ENCODE data around the gene NKX2-4. TPM values are rescaled to one million over a fixed set of nuclear protein-coding genes. Genes with fewer than 3 reads are reported as not detected.

The NKX2-4 gene
- total RNA-seq (2014; rRNA removed; shearing (Covaris generic)) (not detected in 2 replicates), total RNA-seq (2022) (not detected in 2 replicates), Bru-seq, nascent RNA (not detected), BruChase-seq, experiment 1, labeled RNA remaining after a 6-hour chase (not detected), BruChase-seq, experiment 2, labeled RNA remaining after a 2-hour chase (not detected)
- long read RNA-seq, result 0 reads

DNA sequence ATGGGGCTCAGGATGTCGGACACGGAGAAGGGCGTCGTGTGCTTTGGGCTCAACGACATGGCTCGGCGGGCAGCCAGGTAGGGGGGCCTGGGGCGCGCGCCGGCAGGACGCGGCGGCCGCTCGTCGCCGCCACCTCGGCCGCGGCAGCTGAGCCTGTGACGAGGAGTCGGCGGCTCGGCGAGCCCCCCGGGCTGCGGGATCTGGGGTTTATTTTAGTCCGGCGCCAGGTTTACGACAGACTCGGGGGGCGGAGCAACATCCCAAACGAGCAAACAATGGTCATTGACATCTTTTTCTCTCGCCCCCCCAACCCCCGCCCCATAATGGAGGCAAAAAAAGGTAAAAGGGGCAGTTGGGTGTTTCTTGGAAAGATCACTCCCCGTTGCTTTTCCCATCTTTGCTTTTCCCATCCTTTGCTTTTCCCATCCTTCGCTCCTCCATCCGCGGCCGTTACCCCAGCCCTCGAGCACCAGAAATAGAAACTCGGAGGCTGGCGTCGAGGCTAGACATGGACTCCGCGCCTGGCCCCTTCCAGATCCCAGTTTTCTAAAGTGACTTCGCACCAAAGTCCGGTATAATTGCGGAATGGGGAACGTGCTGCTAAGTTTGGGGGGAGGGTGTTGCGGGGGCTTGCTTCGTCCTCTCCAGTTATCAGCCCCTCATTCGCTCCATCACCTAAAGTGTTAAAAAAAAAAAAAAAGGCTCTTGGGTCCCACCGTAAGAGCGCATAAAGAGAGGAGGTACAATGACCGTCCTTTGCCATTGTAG, at the start of gene NKX2-4:
Gene NKX2-4, minus strand, starts transcription at position 186 of the 768 bp plus-strand sequence. Its CDS starts 127 bp downstream, at position 59.
- H3K4me2 ChIP-seq (ENCODE audit: low read length), result no peak within 1 kb of the TSS
- no TSS peak for BruUV-seq (replicated peaks)
- no peak within 1 kb of the TSS for H3K4me3 ChIP-seq (ENCODE audit: low read depth, low read length, poor library complexity, severe bottlenecking)
- no peaks in the 10 kb centered on the region for H3K36me3 ChIP-seq (ENCODE audit: insufficient read depth, low read length)
- H3K4me1 ChIP-seq (ENCODE audit: insufficient read depth, low read length, poor library complexity, severe bottlenecking), result no peaks in the 10 kb centered on the region
- no peaks in the 10 kb centered on the region for H4K20me1 ChIP-seq (ENCODE audit: insufficient read depth, low read length)
- no peaks in the 10 kb centered on the region for H3K79me2 ChIP-seq (ENCODE audit: insufficient read depth, low read depth, low read length)
- no peaks in the 10 kb centered on the region for H3K9me3 ChIP-seq (ENCODE audit: low read length)
- intact Hi-C loops (cut with micrococcal nuclease; ENCODE audit: unreplicated experiment), result no loop called here
- POLR2A ChIA-PET, result no interaction called here
- H3K27ac ChIP-seq (ENCODE audit: low read depth, low read length, poor library complexity, severe bottlenecking), result no peak within 1 kb of the TSS
- no peak for DNase-seq (ENCODE audit: low spot score)
- no peak for TF ChIP-seq EZH2phosphoT487 (IDR thresholded peaks at IDR 0.05; ENCODE audit: borderline replicate concordance, low read depth, low read length)
- TF ChIP-seq, protein P1, sequence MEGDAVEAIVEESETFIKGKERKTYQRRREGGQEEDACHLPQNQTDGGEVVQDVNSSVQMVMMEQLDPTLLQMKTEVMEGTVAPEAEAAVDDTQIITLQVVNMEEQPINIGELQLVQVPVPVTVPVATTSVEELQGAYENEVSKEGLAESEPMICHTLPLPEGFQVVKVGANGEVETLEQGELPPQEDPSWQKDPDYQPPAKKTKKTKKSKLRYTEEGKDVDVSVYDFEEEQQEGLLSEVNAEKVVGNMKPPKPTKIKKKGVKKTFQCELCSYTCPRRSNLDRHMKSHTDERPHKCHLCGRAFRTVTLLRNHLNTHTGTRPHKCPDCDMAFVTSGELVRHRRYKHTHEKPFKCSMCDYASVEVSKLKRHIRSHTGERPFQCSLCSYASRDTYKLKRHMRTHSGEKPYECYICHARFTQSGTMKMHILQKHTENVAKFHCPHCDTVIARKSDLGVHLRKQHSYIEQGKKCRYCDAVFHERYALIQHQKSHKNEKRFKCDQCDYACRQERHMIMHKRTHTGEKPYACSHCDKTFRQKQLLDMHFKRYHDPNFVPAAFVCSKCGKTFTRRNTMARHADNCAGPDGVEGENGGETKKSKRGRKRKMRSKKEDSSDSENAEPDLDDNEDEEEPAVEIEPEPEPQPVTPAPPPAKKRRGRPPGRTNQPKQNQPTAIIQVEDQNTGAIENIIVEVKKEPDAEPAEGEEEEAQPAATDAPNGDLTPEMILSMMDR (conservative IDR thresholded peaks at IDR 0.05; ENCODE audit: low read length), result no peak
- H2AFZ ChIP-seq (ENCODE audit: low read length), result no peak within 1 kb of the TSS
- CTCF ChIA-PET (ENCODE audit: unreplicated experiment), result no interaction called here
- no peaks in the 10 kb centered on the region for H3K9me2 ChIP-seq (ENCODE audit: insufficient read depth, low read length)

DNA sequence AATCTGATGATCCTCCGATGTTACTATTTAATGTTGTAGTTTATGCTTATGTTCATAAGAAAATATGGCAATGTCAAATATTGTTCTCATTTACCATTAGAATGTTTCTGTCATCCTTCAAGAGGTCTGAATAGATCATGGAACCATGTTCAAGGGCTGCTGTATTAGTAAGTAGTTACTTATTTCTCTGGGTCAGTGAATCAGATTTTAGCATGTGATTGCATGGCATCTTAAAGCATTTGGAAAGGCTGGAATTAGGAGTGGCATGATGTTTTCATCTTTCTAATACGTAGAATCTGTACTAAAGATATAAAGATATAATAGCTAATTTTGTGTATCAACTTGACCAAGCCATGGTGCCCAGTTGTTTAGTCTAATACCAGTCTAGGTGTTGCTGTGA, 40.5 kb upstream of the NKX2-4 start:
- TF ChIP-seq, protein P1 (conservative IDR thresholded peaks at IDR 0.05; ENCODE audit: low read length), result no peak
- TF ChIP-seq EZH2phosphoT487 (IDR thresholded peaks at IDR 0.05; ENCODE audit: borderline replicate concordance, low read depth, low read length), result no peak
- Histone ChIP-seq H3K36me3 (ENCODE audit: insufficient read depth, low read length) (no peaks in the 10 kb centered on the region), H3K4me2 (ENCODE audit: low read length) (no peak overlapping the region), H3K27ac (ENCODE audit: low read depth, low read length, poor library complexity, severe bottlenecking) (no peak overlapping the region), H3K9me3 (ENCODE audit: low read length) (no peaks in the 10 kb centered on the region), H2AFZ (ENCODE audit: low read length) (no peak overlapping the region), H3K4me1 (ENCODE audit: insufficient read depth, low read length, poor library complexity, severe bottlenecking) (no peaks in the 10 kb centered on the region), H3K79me2 (ENCODE audit: insufficient read depth, low read depth, low read length) (no peaks in the 10 kb centered on the region), H3K9me2 (ENCODE audit: insufficient read depth, low read length) (no peaks in the 10 kb centered on the region), H4K20me1 (ENCODE audit: insufficient read depth, low read length) (no peaks in the 10 kb centered on the region), H3K4me3 (ENCODE audit: low read depth, low read length, poor library complexity, severe bottlenecking) (no peak overlapping the region)
- ChIA-PET CTCF (ENCODE audit: unreplicated experiment) (no interaction called here), POLR2A (interaction anchor here (0.6 kb wide), 1 partner anchor 1090 kb away, joined by 4 read pairs; no protein-coding TSS in a partner anchor)
- intact Hi-C loops (cut with micrococcal nuclease; ENCODE audit: unreplicated experiment), result no loop called here
- DNase-seq (ENCODE audit: low spot score), result no peak
- no TSS peak for BruUV-seq (replicated peaks)

DNA sequence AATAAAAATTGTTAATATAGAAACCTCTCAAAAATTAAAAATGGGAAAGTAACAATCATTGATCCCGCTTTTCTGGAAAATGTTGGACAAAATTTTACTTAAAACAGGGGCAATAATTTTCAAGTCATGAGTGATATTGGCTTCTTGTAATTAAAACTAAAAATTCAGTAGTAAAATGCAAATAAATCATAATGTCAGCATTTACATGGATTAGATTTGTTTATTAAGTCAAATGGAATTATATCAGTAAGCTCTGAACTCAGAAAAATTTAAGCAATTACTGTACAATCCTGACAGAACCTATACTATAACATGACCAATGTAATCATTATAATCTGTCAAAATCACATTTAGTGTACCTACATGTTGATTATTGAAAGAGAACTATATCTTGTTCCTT, 39.9 kb upstream of the NKX2-4 start:
- intact Hi-C loops (cut with micrococcal nuclease; ENCODE audit: unreplicated experiment), result no loop called here
- no TSS peak for BruUV-seq (replicated peaks)
- H4K20me1 ChIP-seq (ENCODE audit: insufficient read depth, low read length), result no peaks in the 10 kb centered on the region
- no peaks in the 10 kb centered on the region for H3K9me2 ChIP-seq (ENCODE audit: insufficient read depth, low read length)
- no peak overlapping the region for H3K4me3 ChIP-seq (ENCODE audit: low read depth, low read length, poor library complexity, severe bottlenecking)
- H3K27ac ChIP-seq (ENCODE audit: low read depth, low read length, poor library complexity, severe bottlenecking), result no peak overlapping the region
- no peak overlapping the region for H2AFZ ChIP-seq (ENCODE audit: low read length)
- H3K4me2 ChIP-seq (ENCODE audit: low read length), result no peak overlapping the region
- no peak for DNase-seq (ENCODE audit: low spot score)
- POLR2A ChIA-PET, result interaction anchor here (0.6 kb wide), 1 partner anchor 1091 kb away, joined by 4 read pairs; no protein-coding TSS in a partner anchor
- H3K36me3 ChIP-seq (ENCODE audit: insufficient read depth, low read length), result no peaks in the 10 kb centered on the region
- H3K4me1 ChIP-seq (ENCODE audit: insufficient read depth, low read length, poor library complexity, severe bottlenecking), result no peaks in the 10 kb centered on the region
- H3K9me3 ChIP-seq (ENCODE audit: low read length), result no peaks in the 10 kb centered on the region
- TF ChIP-seq EZH2phosphoT487 (IDR thresholded peaks at IDR 0.05; ENCODE audit: borderline replicate concordance, low read depth, low read length), result no peak
- TF ChIP-seq, protein P1 (conservative IDR thresholded peaks at IDR 0.05; ENCODE audit: low read length), result no peak
- CTCF ChIA-PET (ENCODE audit: unreplicated experiment), result no interaction called here
- no peaks in the 10 kb centered on the region for H3K79me2 ChIP-seq (ENCODE audit: insufficient read depth, low read depth, low read length)

All from OCI-LY7 (cell line).